Keratinocyte (primary cell): ENCODE data around the gene SHISA9. TPM values are rescaled to one million over a fixed set of nuclear protein-coding genes. Genes with fewer than 3 reads are reported as not detected.

Experiments
- DNase-seq: peaks from one replicate; pipeline ENCODE4 v3.0.0-alpha.2; 2011; ENCODE audit warnings: low read depth, missing footprints, low spot score
- FAIRE-seq: peaks from 2 replicates; lab custom pipeline; 2011; peaks lifted over from hg19 to GRCh38; lab: Jason Lieb, UNC
- H2AFZ ChIP-seq: 2 replicates; pipeline ENCODE4 v1.6.0; 2012; ENCODE audit warnings: low read length, control low read depth, inconsistent platforms; ENCODE audit not compliant: control insufficient read depth
- H3K27ac ChIP-seq: 2 replicates; pipeline ENCODE4 v1.5.1; 2011; ENCODE audit warnings: low read length; ENCODE audit not compliant: control insufficient read depth, insufficient read depth
- H3K27me3 ChIP-seq: 3 replicates; pipeline ENCODE4 v1.6.0; 2011; ENCODE audit warnings: low read length; ENCODE audit not compliant: control insufficient read depth, insufficient read depth; ENCODE audit errors: extremely low read depth
- H3K36me3 ChIP-seq, 2 experiments: 2 replicates in 1 of 2; 3 replicates in 1 of 2; pipeline ENCODE4 v1.5.1; 2011; ENCODE audit warnings: low read length in 2 of 2, mild to moderate bottlenecking in 1 of 2; ENCODE audit not compliant: control insufficient read depth in 2 of 2, insufficient read depth in 2 of 2; ENCODE audit errors: extremely low read depth in 1 of 2
- H3K4me1 ChIP-seq: 3 replicates; pipeline ENCODE4 v1.5.1; 2011; ENCODE audit warnings: low read length; ENCODE audit not compliant: control insufficient read depth, insufficient read depth; ENCODE audit errors: extremely low read depth
- H3K4me2 ChIP-seq: 3 replicates; pipeline ENCODE4 v1.6.0; 2011; ENCODE audit warnings: low read depth, low read length; ENCODE audit not compliant: control insufficient read depth, insufficient read depth; ENCODE audit errors: extremely low read depth
- H3K4me3 ChIP-seq, 3 experiments: fragments of 200-600 bp in 1 of 3; sonication (generic) in 1 of 3; 2 replicates in 2 of 3; 3 replicates in 1 of 3; pipeline ENCODE4 v1.5.1; 2011 to 2016; ENCODE audit warnings: low read length in 3 of 3, mild to moderate bottlenecking in 3 of 3, control low read depth in 2 of 3, inconsistent platforms in 1 of 3, low read depth in 1 of 3, mixed read lengths in 1 of 3, mixed run types in 1 of 3, moderate library complexity in 1 of 3; ENCODE audit not compliant: control insufficient read depth in 2 of 3, insufficient read depth in 2 of 3; ENCODE audit errors: extremely low read depth in 1 of 3
- H3K79me2 ChIP-seq: 2 replicates; pipeline ENCODE4 v1.6.0; 2012; ENCODE audit warnings: low read length; ENCODE audit not compliant: control insufficient read depth, insufficient read depth
- H3K9ac ChIP-seq: 3 replicates; pipeline ENCODE4 v1.6.0; 2011; ENCODE audit warnings: low read length; ENCODE audit not compliant: control insufficient read depth, insufficient read depth; ENCODE audit errors: extremely low read depth
- H3K9me1 ChIP-seq: 3 replicates; pipeline ENCODE4 v1.6.0; 2011; ENCODE audit warnings: low read length; ENCODE audit not compliant: control insufficient read depth, insufficient read depth; ENCODE audit errors: extremely low read depth
- H3K9me3 ChIP-seq: 2 replicates; pipeline ENCODE4 v1.5.1; 2012; ENCODE audit warnings: low read depth, low read length; ENCODE audit not compliant: control insufficient read depth
- H4K20me1 ChIP-seq: 3 replicates; pipeline ENCODE4 v1.6.0; 2011; ENCODE audit warnings: low read length; ENCODE audit not compliant: control insufficient read depth, insufficient read depth; ENCODE audit errors: extremely low read depth
- CTCF ChIP-seq, 3 experiments: IDR thresholded peaks in 1 of 3; conservative IDR thresholded peaks in 1 of 3; optimal IDR thresholded peaks in 1 of 3; 2 replicates in 2 of 3; 3 replicates in 1 of 3; pipeline versions ENCODE3 to v1.5.1; 2011; ENCODE audit warnings: low read length in 3 of 3, mild to moderate bottlenecking in 3 of 3, moderate library complexity in 2 of 3, control low read depth in 1 of 3, inconsistent platforms in 1 of 3; ENCODE audit not compliant: insufficient read depth in 2 of 3; ENCODE audit errors: extremely low read depth in 1 of 3
- EZH2 ChIP-seq: IDR thresholded peaks from one replicate; pipeline ENCODE4 v1.6.1; 2012; ENCODE audit warnings: inconsistent platforms, mild to moderate bottlenecking, low read length, moderate library complexity
- dilution Hi-C: fragments of 300-500 bp; cut with MboI; formaldehyde crosslinking; loops from one replicate; pipeline ENCODE4 v1.7.0; 2020; ENCODE audit warnings: low sequenced_read_pairs; ENCODE audit not compliant: extremely low pct_ligation_motif_present
- polyA plus RNA-seq, 5 experiments: library from polyadenylated mRNA; depleted of rRNA in 3 of 5; stranded (reverse) in 3 of 5; stranded (forward) in 1 of 5; unstranded in 1 of 5; fragments of >200 nt; gene quantifications; 1 replicate in 1 of 5; 2 replicates in 3 of 5; 3 replicates in 1 of 5; pipeline versions ENCODE4 v1.2.1 to v1.2.3, GENCODE V29; 2011 to 2012; ENCODE audit warnings: missing spikeins in 2 of 5, low read depth in 1 of 5, low replicate concordance in 1 of 5

SHISA9 gene
- polyA plus RNA-seq, 1 donor (not counting 4 experiments of a cell fraction or from before 2014, with no cell fraction given), result 0.28 TPM

- dilution Hi-C loops, result no loop called here
Measured at GRCh38 chr16:13103831-13104530, 202.6 kb downstream of the SHISA9 start.

GRCh38 chr16:13104772-13105171, 203.4 kb downstream of the SHISA9 start:
- no peaks in the 10 kb centered on the region for H3K27me3 ChIP-seq
- H3K9me3 ChIP-seq, result no peaks in the 10 kb centered on the region
- peaks cover 3% of the 10 kb centered on the region for H3K4me1 ChIP-seq
- dilution Hi-C loops, result no loop called here
- H4K20me1 ChIP-seq, result no peaks in the 10 kb centered on the region
- no peak overlapping the region for H3K27ac ChIP-seq
- FAIRE-seq, result no peak
- no peaks in the 10 kb centered on the region for H3K79me2 ChIP-seq
- H3K4me3 ChIP-seq, result no peak overlapping the region
- no peak overlapping the region for H3K4me2 ChIP-seq
- H3K36me3 ChIP-seq, result no peaks in the 10 kb centered on the region
- DNase-seq, result no peak
- H2AFZ ChIP-seq, result no peak overlapping the region
- H3K9me1 ChIP-seq, result no peaks in the 10 kb centered on the region
- TF ChIP-seq EZH2, result no peak
- no peak for TF ChIP-seq CTCF (optimal IDR thresholded peaks at IDR 0.05 in 1 of 3, IDR thresholded peaks at IDR 0.05 in 1 of 3, conservative IDR thresholded peaks at IDR 0.05 in 1 of 3; ENCODE audit: extremely low read depth in 1 of 3, insufficient read depth in 2 of 3, low read length in 3 of 3)
- no peak overlapping the region for H3K9ac ChIP-seq

More at GRCh38 chr16:13103831-13104530, 202.6 kb downstream of the SHISA9 start:
- Histone ChIP-seq H3K79me2 (no peaks in the 10 kb centered on the region), H3K9me1 (no peaks in the 10 kb centered on the region), H3K9me3 (no peaks in the 10 kb centered on the region), H3K27ac (no peak overlapping the region), H3K9ac (no peak overlapping the region), H3K4me1 (peaks cover 3% of the 10 kb centered on the region), H4K20me1 (no peaks in the 10 kb centered on the region), H3K4me3 (no peak overlapping the region), H3K27me3 (no peaks in the 10 kb centered on the region), H3K36me3 (no peaks in the 10 kb centered on the region), H2AFZ (no peak overlapping the region), H3K4me2 (no peak overlapping the region)
- TF ChIP-seq EZH2 (no peak), CTCF (optimal IDR thresholded peaks at IDR 0.05 in 1 of 3, IDR thresholded peaks at IDR 0.05 in 1 of 3, conservative IDR thresholded peaks at IDR 0.05 in 1 of 3; ENCODE audit: extremely low read depth in 1 of 3, insufficient read depth in 2 of 3, low read length in 3 of 3) (no peak)
- no peak for FAIRE-seq
- DNase-seq, result no peak
